AG20443 (cell line): ENCODE measurements around the gene CLSTN1.
"Not testable (repeated sequence)": the region's sequence is repeated elsewhere in the genome, so short reads cannot be mapped to it uniquely, and the experiment has no call there.

Experiments
- DNase-seq: peaks from one replicate; pipeline ENCODE4 v3.0.0; 2012; ENCODE audit warnings: low spot score, mixed read lengths

Gene CLSTN1

DNA sequence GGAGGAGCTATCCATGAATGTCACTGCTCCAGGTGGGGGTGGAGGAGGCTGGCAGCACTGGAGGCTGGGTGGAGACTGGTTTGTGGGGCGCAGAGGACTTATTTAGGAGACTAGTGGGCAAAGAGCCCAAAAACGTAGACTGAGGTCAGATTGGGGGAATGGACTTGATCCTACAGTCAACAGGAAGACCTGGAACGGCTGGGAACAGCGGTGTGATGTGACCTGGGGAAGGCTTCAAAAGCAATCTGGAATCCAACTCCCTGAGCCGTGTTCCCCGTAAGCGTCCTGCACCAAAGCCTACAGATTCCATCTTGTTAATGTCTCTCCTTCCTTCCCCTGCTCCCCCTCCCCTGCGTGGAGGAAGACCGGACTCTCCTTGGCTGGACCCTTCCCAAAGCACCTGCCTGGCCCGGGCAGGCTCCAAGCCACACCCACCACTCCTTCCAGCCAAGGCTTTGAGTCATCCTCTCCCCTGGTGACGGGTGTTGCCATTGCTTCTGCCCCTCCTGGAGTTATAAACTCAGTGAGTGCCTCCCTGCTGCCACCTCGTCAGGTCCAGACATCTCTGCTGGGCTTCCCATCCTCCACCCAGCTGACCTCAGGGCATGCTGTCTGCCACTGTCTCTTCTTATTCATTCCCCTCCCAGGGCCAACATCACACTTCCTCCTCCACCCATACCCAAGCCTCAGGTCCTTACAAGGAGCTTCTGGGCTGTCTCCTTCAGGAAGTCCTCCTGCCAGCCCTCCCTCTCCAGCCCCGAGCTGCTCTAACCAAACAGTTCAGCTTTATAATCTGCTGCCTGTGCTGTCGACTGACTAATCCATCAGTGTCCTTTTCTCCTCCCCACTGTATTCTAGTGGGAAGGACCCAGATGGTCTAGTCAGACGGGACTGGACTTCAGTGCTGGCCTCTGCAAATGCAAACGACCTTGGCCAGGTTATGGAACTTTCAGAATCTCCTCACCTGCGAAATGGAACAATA, 1.6 kb upstream of the CLSTN1 start:
- DNase-seq, result peak; percentile 80

DNA sequence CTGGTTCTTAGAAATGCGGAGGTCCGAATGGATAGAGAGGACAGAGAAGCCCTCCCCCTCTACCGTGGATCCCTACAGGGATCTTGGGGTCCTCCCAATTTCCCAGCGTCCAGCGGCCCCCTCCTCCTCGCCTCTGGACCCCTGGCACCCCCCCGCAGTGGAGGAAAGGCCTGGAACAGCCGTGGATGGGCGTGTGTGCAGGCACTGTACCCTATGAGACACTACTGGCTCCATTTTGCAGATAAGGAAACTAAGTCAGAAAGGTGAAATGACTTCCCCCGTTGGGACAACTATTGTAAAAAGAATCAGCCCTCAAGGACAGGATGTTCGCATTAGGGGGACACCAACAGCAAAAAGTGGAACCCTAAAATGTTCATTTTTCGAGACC, 931 bp upstream of the CLSTN1 start:
- DNase-seq, result no peak

DNA sequence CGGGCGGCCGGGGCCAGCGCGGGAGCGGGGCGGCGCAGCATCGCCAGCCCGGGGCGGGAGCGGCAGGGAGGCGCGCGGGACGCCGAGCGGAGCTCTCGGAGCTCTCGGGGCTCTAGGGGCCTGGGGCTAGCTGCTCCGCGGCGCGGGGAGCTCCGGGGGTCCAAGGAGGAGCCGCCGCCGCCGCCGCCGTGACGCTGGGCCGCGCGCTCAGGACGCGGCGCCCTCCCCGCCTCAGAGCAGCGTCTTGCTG, 147 bp downstream of the CLSTN1 start:
- DNase-seq, result no peak

DNA sequence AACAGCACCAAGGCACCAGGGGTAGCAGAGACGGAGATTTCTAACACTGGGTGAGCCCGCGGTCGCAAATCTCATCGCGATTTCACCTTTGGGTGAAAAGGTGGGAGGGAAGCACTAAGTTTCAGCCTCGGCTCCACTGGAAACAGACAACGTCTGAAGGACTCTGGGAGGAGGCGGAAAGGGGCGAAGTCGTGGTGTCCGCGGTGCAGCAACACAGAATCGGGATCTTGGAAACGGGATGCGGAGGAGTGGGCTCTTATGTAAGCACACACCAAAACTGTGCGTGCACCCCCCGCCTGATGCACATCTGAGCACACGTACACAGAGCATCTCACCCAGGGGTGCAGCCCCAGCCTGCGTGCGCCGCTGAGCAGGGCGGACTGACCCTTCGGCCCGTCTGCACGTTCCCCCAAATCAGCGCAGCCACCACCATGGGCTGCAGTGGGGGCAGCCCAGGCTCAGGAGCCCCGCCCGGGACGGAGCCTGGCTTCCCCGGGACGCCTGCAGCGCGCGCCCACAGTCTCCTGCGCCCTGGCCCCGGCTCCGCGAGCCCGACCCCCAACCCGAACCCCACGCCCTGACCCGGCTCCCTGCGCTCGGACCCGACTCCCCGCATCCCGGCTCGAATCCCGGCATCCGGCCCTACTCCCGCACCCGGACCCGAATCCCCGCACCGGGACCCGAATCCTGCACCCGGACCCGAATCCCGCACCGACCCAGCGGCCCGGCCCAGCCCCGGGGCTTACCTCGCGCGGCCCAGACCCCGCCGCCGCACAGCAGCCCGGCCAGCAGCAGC, 670 bp downstream of the CLSTN1 start:
- peak; percentile 45 for DNase-seq

DNA sequence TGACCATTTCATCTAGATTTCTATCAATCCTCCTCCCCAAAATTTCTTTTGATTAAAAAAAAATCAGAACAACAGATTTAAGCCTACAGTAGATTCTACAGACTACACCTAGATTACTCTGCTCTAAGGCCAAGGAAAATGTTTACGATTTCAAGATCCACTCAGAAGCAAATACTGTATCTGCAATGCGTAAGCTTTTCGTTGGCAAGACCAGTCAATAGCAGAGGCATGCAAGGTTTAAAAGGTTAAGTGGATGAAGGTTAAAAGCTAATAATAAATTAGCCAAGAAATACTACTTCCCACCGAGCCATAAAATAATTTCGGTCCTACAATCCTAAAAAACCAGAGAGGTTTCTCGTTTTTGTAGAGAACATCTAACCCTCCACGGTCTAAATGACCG, 1.3 kb downstream of the CLSTN1 start:
- DNase-seq, result no peak

DNA sequence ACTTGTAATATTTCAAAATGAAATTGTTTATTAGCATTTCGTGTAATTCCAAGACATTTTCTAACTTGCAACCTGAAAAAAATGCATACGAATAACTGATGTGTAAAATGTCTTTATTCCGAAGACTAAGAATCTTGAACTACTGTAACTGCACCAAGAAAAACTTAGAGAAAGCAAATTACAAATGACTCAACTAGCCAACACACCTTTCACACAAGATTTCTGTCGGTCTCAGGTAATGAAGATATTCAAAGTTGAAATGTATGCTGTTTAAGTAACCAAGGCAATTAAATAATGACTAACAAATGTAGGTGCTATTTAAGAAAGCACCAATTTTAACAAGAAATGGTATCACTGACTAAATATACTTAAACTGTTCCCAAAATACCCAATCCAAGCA, 2.1 kb downstream of the CLSTN1 start:
- no peak for DNase-seq

DNA sequence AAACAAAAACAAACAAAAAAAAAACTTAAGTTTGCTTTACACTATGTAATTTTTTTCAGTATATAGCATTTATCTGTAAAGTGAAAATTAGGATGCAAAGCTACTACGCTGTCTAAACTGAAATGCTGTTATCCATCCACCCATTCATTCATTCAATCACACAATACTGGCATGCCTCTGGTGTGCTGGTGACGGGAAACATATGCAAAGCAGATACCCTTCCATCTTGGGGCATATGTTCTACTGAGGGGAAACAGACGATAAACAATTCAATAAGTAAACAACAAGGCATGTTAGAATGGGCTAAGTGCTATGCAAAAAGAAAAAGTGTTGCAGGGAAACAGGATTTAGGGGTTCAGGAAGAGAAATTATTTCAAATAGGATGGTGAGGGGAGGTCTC, 3.2 kb downstream of the CLSTN1 start:
- no peak for DNase-seq

DNA sequence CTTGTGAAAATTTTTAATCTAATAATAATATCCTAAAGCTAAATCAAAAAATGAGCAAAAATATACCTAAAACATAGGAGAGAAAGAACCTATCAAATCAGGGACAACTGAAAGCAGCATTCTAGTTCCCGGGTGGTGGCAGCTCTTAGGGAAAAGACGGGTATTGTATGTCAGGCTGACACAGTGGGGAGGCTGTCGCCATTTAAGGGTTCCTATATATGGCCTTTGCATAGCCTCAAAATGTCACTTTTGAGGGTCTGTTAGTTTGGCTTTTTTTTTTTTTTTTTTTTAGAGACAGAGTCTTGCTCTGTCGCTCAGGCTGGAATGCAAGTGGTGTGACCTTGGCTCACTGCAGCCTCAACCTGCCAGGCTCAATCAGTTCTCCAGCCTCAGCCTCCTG, 6.0 kb downstream of the CLSTN1 start:
- no peak for DNase-seq

DNA sequence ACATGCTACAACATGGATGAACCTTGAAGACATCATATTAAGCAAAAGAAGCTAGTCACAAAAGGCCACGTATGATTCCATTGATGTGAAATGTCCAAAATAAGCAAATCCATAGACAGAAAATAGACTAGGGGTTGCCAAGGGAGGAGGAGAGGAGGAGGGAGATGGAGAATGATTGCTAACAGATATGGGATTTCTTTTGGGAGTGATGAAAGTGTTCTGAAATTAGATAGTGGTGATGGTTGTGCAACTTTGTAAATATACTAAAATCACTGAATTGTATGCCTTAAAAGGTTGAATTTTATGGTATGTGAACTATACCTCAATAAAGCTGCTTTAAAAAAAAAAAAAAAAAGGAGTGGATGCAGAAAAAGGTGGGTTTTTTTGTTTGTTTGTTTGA, 7.6 kb downstream of the CLSTN1 start:
- DNase-seq, result no peak

DNA sequence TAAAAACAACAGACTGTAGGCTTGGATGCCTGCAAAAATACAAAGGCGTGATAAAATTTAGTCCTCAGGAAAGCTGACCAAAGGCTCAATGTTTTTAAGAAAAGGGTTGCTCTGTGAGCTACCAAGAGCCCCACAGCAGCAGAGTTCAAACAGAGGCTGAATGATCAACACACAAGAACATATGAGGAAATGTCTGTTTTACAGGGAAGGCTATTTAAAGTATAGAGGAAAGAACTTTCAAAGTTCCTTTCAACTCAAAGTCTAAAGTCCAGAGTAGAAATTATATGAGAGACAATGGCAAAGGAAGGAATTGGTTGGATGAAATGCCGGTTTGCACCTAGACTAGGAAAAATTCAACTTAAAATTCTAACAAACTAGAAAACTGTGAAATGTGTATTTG, 8.6 kb downstream of the CLSTN1 start:
- DNase-seq, result no peak

DNA sequence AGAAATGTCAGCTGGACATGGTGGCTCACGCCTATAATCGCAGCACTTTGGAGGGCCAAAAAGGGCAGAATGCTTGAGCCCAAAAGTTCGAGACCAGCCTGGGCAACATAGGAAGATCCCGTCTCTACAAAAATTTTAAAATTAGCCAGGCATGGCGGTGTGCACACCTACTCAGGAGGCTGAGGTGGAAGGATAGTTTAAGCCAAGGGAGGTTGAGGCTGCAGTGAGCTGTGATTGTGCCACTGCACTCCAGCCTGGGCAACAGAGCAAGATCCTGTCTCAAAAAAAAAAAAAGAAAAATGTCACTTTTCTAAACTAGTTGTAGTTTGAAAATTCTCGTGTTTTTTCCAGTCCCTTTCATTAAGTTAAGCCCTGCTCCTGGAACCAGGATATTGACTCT, 9.1 kb downstream of the CLSTN1 start:
- no peak for DNase-seq

DNA sequence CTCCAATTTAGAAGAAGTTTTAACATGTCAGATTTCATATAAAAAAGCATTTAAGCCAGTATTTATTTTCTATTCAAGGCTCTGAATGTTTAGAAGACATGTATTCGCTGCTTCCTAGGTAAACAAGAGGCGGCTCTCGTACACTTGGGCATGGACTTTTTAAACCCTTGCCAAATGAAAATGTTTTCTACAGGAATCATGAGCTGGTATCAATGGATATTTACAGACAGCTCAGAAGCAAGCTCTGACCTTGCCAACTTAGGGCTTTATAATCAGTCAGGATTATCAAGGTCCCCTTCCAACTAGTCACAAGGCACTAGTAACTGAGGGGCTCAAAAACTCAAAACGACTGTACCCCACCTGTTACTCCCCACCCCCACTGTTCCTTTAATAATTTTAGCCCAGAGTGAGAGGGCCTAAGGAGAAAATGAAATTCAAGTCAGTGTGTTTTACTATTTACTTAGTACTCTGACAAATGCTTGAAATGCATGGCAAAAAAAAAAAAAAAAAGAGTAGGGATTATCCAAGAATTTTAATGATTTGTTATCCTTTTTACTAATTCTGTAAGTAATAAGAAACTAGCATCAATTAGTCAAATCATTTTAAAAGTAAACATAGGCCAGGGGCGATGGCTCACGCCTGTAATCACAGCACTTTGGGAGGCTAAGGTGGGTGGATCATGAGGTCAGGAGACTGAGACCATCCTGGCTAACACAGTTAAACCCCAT, 12.4 kb downstream of the CLSTN1 start:
- no peak for DNase-seq

DNA sequence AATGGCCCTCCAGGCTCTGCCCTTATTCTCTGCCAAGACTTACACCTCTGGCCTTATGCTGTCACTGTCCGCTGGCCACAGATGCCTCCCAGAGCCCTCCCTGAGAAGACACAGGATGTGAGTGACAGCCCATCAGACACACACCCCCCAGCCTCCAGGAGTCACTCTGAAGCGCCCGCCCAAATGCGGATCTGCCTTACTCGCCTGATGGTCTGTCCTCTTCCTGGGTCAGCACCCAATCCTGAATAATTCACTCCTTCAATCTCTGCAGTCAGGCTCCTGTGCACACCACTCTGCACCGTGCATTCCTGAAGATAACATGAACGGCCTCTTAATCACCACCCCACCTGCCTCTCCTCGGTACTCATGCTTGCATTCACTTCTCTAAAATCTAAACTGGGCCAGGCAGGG, 14.7 kb downstream of the CLSTN1 start:
- DNase-seq, result no peak

DNA sequence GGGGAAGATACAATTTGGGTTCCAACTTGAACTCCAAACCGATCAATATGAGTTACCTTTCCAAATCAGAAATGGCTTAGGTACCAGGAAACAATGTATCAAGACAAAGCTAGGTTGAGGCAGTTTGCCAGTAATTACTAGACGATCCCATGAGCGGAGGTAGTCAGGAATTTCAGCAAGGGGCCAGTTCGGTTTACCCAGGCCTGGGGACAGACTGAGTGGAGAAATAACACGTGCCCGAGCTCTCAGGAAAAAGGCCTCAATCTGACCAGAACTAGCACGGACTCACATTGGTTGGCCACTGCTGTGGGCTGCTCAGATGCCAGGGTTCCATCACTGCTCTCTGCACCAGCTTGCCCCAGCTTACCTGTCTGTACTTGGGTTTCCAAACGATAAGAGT, 15.3 kb downstream of the CLSTN1 start:
- DNase-seq, result no peak

DNA sequence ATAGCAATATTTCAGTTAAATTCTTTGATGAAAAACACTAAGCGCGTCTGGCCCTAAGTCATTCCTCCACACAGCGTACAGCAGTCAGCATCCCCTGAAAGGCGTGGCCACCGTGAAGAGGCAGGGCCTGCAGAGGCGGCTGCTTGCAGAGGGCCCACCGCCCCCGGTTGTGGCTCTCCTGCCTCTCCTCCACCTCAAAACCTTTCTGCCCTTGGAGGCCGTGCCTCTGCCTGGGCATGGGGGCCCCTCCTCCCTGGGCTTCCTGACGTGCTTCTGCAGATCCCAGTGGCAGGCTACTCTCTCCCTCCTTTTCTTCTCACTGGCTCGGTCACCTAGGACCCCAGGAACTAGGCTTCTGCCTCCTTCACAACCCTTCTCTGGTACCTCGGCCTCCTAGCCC, 16.2 kb downstream of the CLSTN1 start:
- DNase-seq, result no peak

DNA sequence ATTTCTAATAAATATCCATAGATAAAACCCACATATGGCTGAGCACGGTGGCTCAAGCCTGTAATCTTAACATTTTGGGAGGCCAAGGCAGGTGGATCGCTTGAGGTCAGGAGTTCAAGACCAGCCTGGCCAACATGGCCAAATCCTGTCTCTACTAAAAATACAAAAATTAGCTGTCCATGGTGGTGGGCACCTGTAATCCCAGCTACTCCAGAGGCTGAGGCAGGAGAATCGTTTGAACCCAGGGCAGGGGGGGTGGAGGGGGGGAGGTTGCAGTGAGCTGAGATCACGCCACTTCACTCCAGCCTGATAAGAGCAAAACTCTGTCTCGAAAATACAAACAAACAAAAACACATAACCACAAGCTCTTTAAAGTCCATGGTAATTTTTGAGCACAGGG, 17.8 kb downstream of the CLSTN1 start:
- not testable (repeated sequence) for DNase-seq

DNA sequence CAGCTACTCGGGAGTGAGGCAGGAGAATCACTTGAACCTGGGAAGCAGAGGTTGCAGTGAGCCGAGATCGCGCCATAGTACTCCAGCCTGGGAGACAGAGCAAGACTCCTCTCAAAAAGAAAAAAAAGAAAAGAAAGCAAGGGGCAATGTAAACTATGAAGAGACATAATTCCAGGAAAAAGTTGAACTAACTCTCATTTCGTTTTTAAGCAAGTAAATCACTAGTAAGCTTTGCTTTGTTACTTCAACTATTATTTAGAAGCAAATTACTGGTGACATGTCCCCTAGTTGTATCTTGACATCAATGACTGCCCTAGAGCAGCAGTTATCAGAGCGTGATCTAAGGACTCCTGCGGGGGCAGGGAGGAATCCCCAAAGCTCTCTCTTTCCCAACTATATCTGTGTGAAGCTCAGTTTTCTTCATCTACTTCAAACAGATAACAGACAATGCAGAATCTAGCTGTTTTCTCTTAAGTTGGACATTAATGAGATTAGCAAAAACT, 18.7 kb downstream of the CLSTN1 start:
- no peak for DNase-seq

DNA sequence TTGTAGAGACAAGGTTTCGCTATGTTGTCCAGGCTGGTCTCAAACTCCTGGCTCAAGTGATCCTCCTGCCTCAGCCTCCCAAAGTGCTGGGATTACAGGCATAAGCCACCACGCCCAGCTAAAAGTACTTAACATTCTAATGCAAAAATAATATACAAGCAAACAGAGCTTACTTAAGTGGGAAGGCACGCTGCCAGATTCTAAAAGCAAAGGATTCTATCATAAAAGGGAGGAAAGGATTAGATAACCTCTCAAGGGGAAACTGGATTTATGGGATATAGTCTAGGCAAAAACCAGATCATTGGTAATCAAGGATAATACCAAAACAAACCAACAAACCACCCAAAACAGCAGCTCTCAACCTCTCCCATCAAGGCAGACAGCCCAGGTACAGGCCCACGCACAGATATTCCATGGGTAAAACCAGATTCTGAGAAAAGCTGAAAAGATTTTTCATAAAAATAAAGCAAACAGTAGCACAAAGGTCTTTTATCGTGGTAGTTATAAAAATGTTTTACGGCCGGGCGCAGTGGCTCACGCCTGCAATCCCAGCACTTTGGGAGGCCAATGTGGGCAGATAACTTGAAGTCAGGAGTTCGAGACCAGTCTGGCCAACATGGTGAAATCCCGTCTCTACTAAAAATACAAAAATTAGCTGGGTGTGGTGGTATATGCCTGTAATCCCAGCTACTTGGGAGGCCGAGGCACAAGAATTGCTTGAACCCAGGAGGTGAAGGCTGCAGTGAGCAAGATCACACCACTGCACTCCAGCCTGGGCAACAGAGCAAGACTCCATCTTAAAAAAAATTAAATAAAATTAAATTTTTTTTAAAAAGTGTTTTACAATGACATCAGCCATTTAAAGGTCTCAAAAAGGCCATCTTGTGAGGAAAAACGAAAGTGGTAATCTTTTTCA, 20.5 kb downstream of the CLSTN1 start:
- DNase-seq, result not testable (repeated sequence)

DNA sequence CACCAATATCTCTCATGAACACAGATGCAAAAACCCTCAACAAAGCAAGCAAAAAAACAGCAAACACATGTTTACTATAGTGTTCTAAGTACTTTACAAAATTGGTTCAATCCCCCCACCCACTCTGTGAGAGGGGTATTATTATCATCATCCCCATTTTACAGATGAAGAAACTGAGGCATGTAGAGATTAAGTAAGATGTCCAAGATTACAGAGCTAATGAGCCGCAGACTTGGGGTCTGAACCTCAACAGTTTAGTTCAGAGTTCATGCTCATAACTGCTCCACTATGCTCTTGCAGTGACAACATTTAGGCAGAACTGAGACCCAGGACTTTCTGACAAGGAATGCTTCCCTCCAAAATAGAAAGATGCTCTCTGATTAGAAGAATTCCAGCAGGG, 21.9 kb downstream of the CLSTN1 start:
- no peak for DNase-seq

DNA sequence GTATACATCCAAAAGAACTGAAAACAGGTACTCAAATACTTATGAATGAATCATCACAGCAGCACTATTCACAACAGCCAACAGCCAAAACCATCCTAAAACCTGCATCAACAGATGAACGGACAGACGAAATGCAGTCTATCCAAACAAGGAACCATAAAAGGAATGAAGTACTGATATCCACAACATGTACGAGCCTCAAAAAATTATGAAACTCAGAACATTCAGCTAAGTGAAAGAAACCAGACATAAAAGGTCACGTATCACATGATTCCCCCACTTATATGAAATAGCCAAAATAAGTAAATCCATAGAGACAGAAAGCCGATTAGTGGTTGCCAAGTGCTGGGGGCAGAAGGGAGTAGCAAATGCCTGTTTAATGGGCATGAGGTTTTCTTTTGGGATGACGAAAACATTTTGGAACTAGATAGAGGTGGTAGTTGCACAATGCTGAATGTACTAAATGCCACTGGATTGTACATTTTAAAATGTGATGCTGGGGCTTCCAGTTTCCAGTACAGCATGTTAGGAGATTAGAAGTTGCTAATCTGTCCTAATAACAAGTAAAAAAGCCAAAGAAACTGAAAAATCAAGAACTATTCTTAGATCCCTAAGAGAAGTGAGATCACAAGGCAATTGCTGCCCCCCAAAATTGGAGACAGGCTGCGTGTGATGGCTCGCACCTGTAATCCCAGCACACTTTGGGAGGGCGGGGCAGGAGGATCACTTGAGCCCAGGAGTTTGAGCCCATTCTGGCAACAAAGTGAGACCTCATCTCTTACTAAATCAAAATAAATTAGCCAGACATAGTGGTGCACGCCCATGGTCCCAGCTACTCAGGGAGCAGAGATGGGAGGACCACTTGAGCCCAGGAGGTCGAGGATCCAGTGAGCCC, 25.3 kb downstream of the CLSTN1 start:
- peak; percentile 75 for DNase-seq

DNA sequence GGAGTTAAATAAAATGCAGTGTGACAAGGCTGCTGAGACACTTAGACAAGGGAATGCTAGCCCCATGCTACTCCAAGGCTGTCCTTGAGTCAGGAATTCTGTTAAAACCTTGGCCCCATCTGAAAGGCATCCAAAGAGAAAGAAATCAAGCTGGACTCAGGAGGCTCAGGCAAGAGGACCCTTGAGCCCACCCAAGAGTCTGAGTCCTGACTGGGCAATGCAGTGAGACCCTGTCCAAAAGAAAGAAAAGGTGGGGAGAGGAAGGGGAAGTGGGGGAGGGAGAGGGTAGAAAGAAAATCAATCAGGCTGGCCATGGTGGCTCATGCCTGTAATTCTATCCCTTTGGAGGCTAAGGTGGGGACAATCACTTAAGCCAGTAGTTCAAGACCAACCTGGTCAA, 26.7 kb downstream of the CLSTN1 start:
- DNase-seq, result no peak
